SKM-1 treated with dmso at 0.1 percent for 144 hours (cell line): ENCODE results near the gene CCS.
"Not testable (repeated sequence)": the region's sequence is repeated elsewhere in the genome, so short reads cannot be mapped to it uniquely, and the experiment has no call there.

ENCODE experiments used
- DNase-seq: peaks from one replicate; lab custom pipeline; 2025; ENCODE audit not compliant: unreplicated experiment; lab: John Stamatoyannopoulos, UW

CCS gene

GRCh38 chr11:66625041-66625751 lies 32.2 kb downstream of the CCS start:
- no peak for DNase-seq

- no peak for DNase-seq
Observed at GRCh38 chr11:66625752-66626149, 32.8 kb downstream of the CCS start.

- no peak for DNase-seq
Observed at GRCh38 chr11:66626382-66626781, 33.4 kb downstream of the CCS start.

- no peak for DNase-seq
Observed at GRCh38 chr11:66626926-66627325, 33.9 kb downstream of the CCS start.

GRCh38 chr11:66628061-66628603 lies 35.1 kb downstream of the CCS start:
- no peak for DNase-seq

- DNase-seq = no peak
Observed at GRCh38 chr11:66629356-66629755, 36.4 kb downstream of the CCS start.

GRCh38 chr11:66631883-66632282 lies 38.9 kb downstream of the CCS start:
- DNase-seq = no peak

- DNase-seq = no peak
Observed at GRCh38 chr11:66632952-66633351, 40.0 kb downstream of the CCS start.

GRCh38 chr11:66636411-66636810 lies 43.4 kb downstream of the CCS start:
- DNase-seq = no peak

GRCh38 chr11:66637557-66638176 lies 44.7 kb downstream of the CCS start:
- DNase-seq = no peak

GRCh38 chr11:66638177-66639065 lies 45.4 kb downstream of the CCS start, which contains the start of gene RBM4:
TSS of gene RBM4 (plus strand) at chr11:66638703. CDS start at chr11:66639712, 1,009 bp downstream.
- DNase-seq = peak; percentile 98

- DNase-seq = no peak
Observed at GRCh38 chr11:66639066-66639813, 46.3 kb downstream of the CCS start.

- DNase-seq = not testable (repeated sequence)
Observed at GRCh38 chr11:66639814-66640340, 46.9 kb downstream of the CCS start.

- DNase-seq = no peak
Observed at GRCh38 chr11:66641834-66642233, 48.8 kb downstream of the CCS start.

- DNase-seq = no peak
Observed at GRCh38 chr11:66643745-66644437, 50.9 kb downstream of the CCS start.

- no peak for DNase-seq
Observed at GRCh38 chr11:66646828-66647227, 53.8 kb downstream of the CCS start.

GRCh38 chr11:66649903-66650302 lies 56.9 kb downstream of the CCS start:
- DNase-seq = no peak

GRCh38 chr11:66651016-66651415 lies 58.0 kb downstream of the CCS start:
- no peak for DNase-seq

- no peak for DNase-seq
Observed at GRCh38 chr11:66652651-66653050, 59.7 kb downstream of the CCS start.

- no peak for DNase-seq
Observed at GRCh38 chr11:66653123-66653522, 60.1 kb downstream of the CCS start.
